ENCODE measurements around the gene GNB1L. TPM values are rescaled to one million over a fixed set of nuclear protein-coding genes. Genes with fewer than 3 reads are reported as not detected.

The GNB1L gene
- total and polyA plus RNA-seq, 2 of the 13 experiments (the other 11 are each of a cell fraction or from before 2014, with no cell fraction given) = 2.5 to 7.4 TPM

DNA sequence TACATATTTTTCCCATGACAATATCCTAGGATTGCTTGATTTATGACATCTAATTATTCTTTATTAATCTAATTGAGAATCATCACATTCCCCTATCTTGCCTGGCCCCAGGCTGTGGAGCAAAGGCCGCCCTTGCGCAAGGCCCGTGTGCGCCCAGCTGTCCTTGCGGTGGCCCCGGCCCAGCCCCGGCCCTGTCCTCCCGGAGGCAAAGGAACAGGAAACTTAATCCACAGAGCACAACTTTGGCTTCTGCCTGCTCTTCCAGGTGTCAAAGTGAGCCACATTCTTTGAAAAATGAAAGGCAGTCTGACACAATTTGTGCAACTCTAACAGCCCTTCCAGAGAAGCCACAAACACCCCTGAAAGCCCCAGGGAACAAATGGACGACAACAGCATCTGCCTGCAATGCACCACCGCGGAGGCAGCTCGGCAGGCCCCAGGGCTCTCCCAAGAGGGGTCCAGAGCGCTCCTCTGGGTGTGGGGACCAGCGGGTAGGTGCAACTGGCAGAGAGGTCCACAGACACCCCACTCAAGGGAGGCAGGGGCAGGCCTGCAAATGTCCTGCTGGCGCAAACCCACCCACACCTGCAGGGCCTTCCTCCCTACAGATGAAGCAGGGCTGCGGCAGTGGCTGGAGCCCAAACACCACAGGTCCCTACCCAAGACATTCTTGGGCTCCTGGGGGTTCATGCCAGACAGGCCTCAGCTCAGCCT, 30.3 kb downstream of the GNB1L start (continued):
- no peak for TF ChIP-seq HBP1 (CRISPR knock-in tag; IDR thresholded peaks at IDR 0.05; ENCODE audit: low read depth)
- TF ChIP-seq ZNF530 (CRISPR knock-in tag; IDR thresholded peaks at IDR 0.05; ENCODE audit: low read depth) = no peak
- TF ChIP-seq TCF12 (IDR thresholded peaks at IDR 0.05) = no peak
- TF ChIP-seq TCF12 (CRISPR knock-in tag; IDR thresholded peaks at IDR 0.05) = 0 out of 2 replicates have a peak, but pooled peaks have one; percentile 55
- no peak for TF ChIP-seq ZNF468 (CRISPR knock-in tag; IDR thresholded peaks at IDR 0.05)
- TF ChIP-seq MAFF (IDR thresholded peaks at IDR 0.05; ENCODE audit: low read depth, low read length) = no peak
- TF ChIP-seq ZNF768 (CRISPR knock-in tag; IDR thresholded peaks at IDR 0.05) = peak; percentile 12; the same call in 1 of the 2 replicates
- no peak for TF ChIP-seq ZNF619 (CRISPR knock-in tag; IDR thresholded peaks at IDR 0.05)
- TF ChIP-seq SALL2 (CRISPR knock-in tag; IDR thresholded peaks at IDR 0.05) = no peak
- no peak for TF ChIP-seq ATF5 (CRISPR knock-in tag; IDR thresholded peaks at IDR 0.05; ENCODE audit: low read depth)
- TF ChIP-seq ZNF510 (CRISPR knock-in tag; IDR thresholded peaks at IDR 0.05; ENCODE audit: low read depth) = no peak
- TF ChIP-seq, protein P1, sequence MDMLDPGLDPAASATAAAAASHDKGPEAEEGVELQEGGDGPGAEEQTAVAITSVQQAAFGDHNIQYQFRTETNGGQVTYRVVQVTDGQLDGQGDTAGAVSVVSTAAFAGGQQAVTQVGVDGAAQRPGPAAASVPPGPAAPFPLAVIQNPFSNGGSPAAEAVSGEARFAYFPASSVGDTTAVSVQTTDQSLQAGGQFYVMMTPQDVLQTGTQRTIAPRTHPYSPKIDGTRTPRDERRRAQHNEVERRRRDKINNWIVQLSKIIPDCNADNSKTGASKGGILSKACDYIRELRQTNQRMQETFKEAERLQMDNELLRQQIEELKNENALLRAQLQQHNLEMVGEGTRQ (IDR thresholded peaks at IDR 0.05; ENCODE audit: low read depth, low read length) = no peak
- TF ChIP-seq, protein P1 (CRISPR knock-in tag; IDR thresholded peaks at IDR 0.05; ENCODE audit: borderline replicate concordance) = no peak
- peak; percentile 35; the same call in 1 of the 2 replicates for TF ChIP-seq ZFP1 (CRISPR knock-in tag; IDR thresholded peaks at IDR 0.05)
- no peak for TF ChIP-seq MTA1 (CRISPR knock-in tag; IDR thresholded peaks at IDR 0.05; ENCODE audit: borderline replicate concordance)
- TF ChIP-seq, protein P2, sequence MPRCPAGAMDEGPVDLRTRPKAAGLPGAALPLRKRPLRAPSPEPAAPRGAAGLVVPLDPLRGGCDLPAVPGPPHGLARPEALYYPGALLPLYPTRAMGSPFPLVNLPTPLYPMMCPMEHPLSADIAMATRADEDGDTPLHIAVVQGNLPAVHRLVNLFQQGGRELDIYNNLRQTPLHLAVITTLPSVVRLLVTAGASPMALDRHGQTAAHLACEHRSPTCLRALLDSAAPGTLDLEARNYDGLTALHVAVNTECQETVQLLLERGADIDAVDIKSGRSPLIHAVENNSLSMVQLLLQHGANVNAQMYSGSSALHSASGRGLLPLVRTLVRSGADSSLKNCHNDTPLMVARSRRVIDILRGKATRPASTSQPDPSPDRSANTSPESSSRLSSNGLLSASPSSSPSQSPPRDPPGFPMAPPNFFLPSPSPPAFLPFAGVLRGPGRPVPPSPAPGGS (CRISPR knock-in tag; IDR thresholded peaks at IDR 0.05) = no peak
- peak; percentile 49; the same call in 1 of the 2 replicates for TF ChIP-seq POLR2AphosphoS5 (IDR thresholded peaks at IDR 0.05; ENCODE audit: low read depth, low read length)
- no peak for TF ChIP-seq ZNF30 (CRISPR knock-in tag; IDR thresholded peaks at IDR 0.05)
- TF ChIP-seq ZNF274 (CRISPR knock-in tag; IDR thresholded peaks at IDR 0.05) = no peak
- no peak for TF ChIP-seq GTF2F1 (IDR thresholded peaks at IDR 0.05; ENCODE audit: low read length)
- TF ChIP-seq ZNF660 (CRISPR knock-in tag; IDR thresholded peaks at IDR 0.05; ENCODE audit: borderline replicate concordance, low read depth) = no peak
- TF ChIP-seq ZNF501 (CRISPR knock-in tag; IDR thresholded peaks at IDR 0.05) = no peak
- TF ChIP-seq KDM1A (CRISPR knock-in tag; IDR thresholded peaks at IDR 0.05) = no peak
- TF ChIP-seq GTF3A (CRISPR knock-in tag; conservative IDR thresholded peaks at IDR 0.05) = no peak
- TF ChIP-seq DNMT1 (CRISPR knock-in tag; IDR thresholded peaks at IDR 0.05) = no peak
- TF ChIP-seq, protein P3, sequence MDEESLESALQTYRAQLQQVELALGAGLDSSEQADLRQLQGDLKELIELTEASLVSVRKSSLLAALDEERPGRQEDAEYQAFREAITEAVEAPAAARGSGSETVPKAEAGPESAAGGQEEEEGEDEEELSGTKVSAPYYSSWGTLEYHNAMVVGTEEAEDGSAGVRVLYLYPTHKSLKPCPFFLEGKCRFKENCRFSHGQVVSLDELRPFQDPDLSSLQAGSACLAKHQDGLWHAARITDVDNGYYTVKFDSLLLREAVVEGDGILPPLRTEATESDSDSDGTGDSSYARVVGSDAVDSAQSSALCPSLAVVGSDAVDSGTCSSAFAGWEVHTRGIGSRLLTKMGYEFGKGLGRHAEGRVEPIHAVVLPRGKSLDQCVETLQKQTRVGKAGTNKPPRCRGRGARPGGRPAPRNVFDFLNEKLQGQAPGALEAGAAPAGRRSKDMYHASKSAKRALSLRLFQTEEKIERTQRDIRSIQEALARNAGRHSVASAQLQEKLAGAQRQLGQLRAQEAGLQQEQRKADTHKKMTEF (CRISPR knock-in tag; IDR thresholded peaks at IDR 0.05) = peak; percentile 79

Measured in HepG2 (cell line).